Superior temporal gyrus (tissue), 1 donor: ENCODE data around the gene SEPTIN3.

Experiments used
- DNase-seq: peaks from one replicate; pipeline ENCODE4 v3.0.0-alpha.2; 2016; ENCODE audit errors: extremely low spot score

The SEPTIN3 gene

DNA sequence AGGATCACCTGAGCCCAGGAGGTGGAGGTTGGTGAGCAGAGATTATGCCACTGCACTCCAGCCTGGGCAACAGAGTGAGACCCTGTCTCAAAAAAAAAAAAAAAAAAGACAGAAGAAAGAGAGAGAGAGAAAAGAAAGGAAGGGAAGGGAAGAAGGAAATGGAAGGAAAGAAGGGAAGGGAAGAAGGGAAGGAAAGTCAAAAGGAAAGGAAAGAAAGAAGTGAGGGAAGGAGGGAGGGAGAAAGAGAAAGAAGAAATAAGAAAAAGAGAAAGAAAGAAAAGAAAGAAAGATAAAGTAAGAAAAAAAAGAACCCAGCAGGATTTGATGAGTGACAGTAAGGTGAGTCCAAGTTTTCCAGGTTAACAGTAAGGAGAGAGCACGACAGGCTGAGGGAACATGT, 49.0 kb downstream of the SEPTIN3 start:
- DNase-seq, result no peak
